ENCODE results near the gene RGS14. TPM values are rescaled to one million over a fixed set of nuclear protein-coding genes. Genes with fewer than 3 reads are reported as not detected.
A peak's percentile ranks its signal among the peaks of the same experiment; 100 is the strongest.
"Not testable (repeated sequence)": the region's sequence is repeated elsewhere in the genome, so short reads cannot be mapped to it uniquely, and the experiment has no call there.

Gene RGS14
- total and polyA plus RNA-seq, 12 donors, result 2.2 to 9.6 (median 4.1) TPM

DNA sequence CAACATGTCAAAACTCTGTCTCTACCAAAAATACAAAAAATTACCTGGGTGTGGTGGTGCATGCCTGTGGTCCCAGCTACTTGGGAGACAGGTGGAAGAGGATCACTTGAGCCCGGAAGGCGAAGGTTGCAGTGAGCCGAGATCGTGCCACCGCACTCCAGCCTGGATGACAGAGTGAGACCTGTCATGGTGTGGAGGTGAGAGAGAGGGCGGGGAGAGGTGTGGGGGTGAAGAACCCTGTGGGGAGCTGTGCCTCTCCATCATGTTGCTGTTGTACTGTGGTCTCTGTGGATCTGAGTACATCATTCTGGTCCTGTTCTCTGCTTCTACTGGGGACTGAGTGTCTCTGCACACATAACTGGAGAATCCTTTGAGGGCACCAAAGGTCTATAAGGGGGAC lies 15.2 kb downstream of the RGS14 start:
- Histone ChIP-seq H3K27me3 (no peaks in the 10 kb centered on the region), H3K4me1 (peaks cover 0 to 39% (median 10%) of the 10 kb centered on the region in 9 donors), H3K36me3 (peaks cover 0 to 28% (median 0%) of the 10 kb centered on the region in 9 donors), H3K9me3 (no peaks in the 10 kb centered on the region), H3K4me3 (no peak overlapping the region), H3K27ac (peak overlapping the region in 1 of 10 donors; percentile 75)
- 85 to 94% methylated on average over 6 of the region's 6 CpGs for WGBS, 2 donors
- no peak for ATAC-seq
- intact Hi-C loops (cut with DNase I), result loop anchor here in 2 of 10 donors (5.0 to 10.0 kb wide), 2 partner anchors 46 to 48 kb away; no protein-coding TSS in a partner anchor
- TF ChIP-seq, protein P1, sequence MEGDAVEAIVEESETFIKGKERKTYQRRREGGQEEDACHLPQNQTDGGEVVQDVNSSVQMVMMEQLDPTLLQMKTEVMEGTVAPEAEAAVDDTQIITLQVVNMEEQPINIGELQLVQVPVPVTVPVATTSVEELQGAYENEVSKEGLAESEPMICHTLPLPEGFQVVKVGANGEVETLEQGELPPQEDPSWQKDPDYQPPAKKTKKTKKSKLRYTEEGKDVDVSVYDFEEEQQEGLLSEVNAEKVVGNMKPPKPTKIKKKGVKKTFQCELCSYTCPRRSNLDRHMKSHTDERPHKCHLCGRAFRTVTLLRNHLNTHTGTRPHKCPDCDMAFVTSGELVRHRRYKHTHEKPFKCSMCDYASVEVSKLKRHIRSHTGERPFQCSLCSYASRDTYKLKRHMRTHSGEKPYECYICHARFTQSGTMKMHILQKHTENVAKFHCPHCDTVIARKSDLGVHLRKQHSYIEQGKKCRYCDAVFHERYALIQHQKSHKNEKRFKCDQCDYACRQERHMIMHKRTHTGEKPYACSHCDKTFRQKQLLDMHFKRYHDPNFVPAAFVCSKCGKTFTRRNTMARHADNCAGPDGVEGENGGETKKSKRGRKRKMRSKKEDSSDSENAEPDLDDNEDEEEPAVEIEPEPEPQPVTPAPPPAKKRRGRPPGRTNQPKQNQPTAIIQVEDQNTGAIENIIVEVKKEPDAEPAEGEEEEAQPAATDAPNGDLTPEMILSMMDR (IDR thresholded peaks at IDR 0.05), result no peak
- DNase-seq, result no peak

DNA sequence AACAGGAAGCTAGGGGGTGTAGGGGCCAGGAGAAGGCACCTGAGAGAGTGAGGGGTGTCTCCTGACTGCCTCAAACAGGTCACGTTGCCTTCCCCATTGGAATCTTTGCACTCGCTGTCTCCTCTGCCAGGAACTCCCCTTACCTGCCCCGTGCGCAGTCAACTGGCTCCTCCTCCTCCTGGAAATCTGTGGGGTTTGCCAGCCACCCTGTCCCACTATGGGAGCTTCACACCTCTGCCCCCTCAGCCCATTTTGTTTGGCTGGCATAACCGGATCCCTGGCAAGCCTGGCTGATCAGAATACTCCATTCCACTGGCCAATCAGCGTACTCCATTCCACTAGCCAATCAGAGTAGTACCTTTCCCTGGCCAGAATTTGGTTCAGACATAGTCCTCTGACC lies 16.1 kb downstream of the RGS14 start:
- ATAC-seq, result no peak
- 53 to 69% methylated on average over 6 of the region's 6 CpGs for WGBS, 2 donors
- intact Hi-C loops (cut with DNase I), result loop anchor here in 2 of 10 donors (5.0 to 10.0 kb wide), 2 partner anchors 47 to 49 kb away; no protein-coding TSS in a partner anchor

DNA sequence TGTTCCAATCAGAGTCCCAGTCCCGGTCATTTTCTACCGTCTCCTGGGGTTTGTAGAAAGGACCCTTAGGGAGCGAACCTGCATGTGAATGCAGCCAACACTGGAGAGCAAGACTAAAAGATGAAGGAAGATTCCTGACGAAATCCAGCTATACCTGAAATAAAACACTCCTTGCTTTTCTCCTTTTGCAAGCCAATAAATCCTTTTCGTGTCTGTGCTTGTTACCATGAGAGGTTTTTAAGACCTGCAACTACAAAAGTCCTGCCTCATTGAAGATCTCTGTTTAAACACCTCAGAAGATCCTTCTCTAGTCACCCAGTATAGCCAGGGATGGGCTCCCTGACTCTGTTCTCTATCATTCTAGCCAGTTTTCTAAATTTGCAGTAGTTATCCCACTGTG lies 16.5 kb downstream of the RGS14 start:
- H3K9me3 ChIP-seq, result no peaks in the 10 kb centered on the region
- peaks cover 0 to 34% (median 7%) of the 10 kb centered on the region in 9 donors for H3K4me1 ChIP-seq
- peaks cover 0 to 15% (median 0%) of the 10 kb centered on the region in 9 donors for H3K36me3 ChIP-seq
- H3K4me3 ChIP-seq, result no peak overlapping the region
- H3K27ac ChIP-seq, result no peak overlapping the region
- 67 to 73% methylated on average over 5 of the region's 5 CpGs for WGBS, 2 donors
- H3K27me3 ChIP-seq, result no peaks in the 10 kb centered on the region
- TF ChIP-seq, protein P1 (IDR thresholded peaks at IDR 0.05), result no peak
- DNase-seq (no peak), ATAC-seq (no peak)
- intact Hi-C loops (cut with DNase I), result loop anchor here in 2 of 10 donors (5.0 to 10.0 kb wide), 2 partner anchors 47 to 49 kb away; no protein-coding TSS in a partner anchor

More for the DNA sequence above, 16.1 kb downstream of the RGS14 start:
- no peaks in the 10 kb centered on the region for H3K27me3 ChIP-seq
- H3K9me3 ChIP-seq, result no peaks in the 10 kb centered on the region
- DNase-seq, result no peak
- peaks cover 0 to 38% (median 7%) of the 10 kb centered on the region in 9 donors for H3K4me1 ChIP-seq
- TF ChIP-seq, protein P1 (IDR thresholded peaks at IDR 0.05), result no peak
- H3K4me3 ChIP-seq, result no peak overlapping the region
- peaks cover 0 to 19% (median 0%) of the 10 kb centered on the region in 9 donors for H3K36me3 ChIP-seq
- no peak overlapping the region for H3K27ac ChIP-seq

DNA sequence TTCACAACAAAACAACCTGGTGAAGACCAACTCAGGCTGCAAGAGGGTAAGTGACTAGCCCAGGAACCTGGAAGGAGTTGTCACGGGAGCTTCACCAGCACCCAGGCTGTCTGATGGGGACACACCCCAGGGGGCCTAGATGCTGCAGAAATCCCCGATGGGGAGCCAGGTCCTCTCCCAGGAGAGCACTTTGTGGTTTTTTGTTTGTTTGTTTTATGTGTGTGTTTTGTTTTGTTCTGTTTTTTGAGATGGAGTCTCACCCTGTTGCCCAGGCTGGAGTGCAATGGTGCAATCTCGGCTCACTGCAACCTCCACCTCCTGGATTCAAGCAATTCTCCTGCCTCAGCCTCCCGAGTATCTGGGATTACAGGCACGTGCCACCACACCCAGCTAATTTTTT lies 17.8 kb downstream of the RGS14 start:
- not testable (repeated sequence) for H3K9me3 ChIP-seq, H3K27ac ChIP-seq, DNase-seq, H3K4me3 ChIP-seq, H3K27me3 ChIP-seq, ATAC-seq
- Histone ChIP-seq H3K4me1 (peaks cover 0 to 21% (median 0%) of the 10 kb centered on the region in 9 donors), H3K36me3 (peaks cover 0 to 13% (median 0%) of the 10 kb centered on the region in 9 donors)
- intact Hi-C loops (cut with DNase I), result loop anchor here in 1 of 10 donors (10.0 kb wide), 1 partner anchor 51 kb away; no protein-coding TSS in a partner anchor
- 86 to 89% methylated on average over 5 of the region's 5 CpGs for WGBS, 2 donors

DNA sequence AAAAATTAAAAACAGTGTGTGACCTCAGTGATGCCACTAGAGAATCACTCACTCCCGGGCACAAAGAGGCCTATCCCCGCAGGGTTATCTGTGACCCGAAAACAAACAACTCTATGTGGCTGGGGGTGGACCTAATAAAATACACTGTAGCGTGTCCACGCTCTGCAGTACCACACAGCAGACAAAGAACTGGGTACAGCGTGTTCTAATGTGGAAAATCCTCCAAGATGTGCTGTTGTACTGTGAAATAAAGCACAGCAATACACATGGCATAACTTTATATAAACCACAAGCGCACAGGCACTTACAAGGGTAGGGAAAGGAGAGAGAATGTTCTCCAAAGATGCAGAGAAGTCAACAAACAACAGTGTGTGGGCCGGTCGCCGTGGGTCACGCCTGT lies 18.4 kb downstream of the RGS14 start:
- H3K4me1 ChIP-seq, result peaks cover 0 to 19% (median 0%) of the 10 kb centered on the region in 9 donors
- DNase-seq (no peak), ATAC-seq (no peak)
- H3K27ac ChIP-seq, result no peak overlapping the region
- H3K4me3 ChIP-seq, result no peak overlapping the region
- H3K9me3 ChIP-seq, result no peaks in the 10 kb centered on the region
- peaks cover 0 to 8% (median 0%) of the 10 kb centered on the region in 7 donors for H3K27me3 ChIP-seq
- WGBS, 2 donors, result 85 to 90% methylated on average over 11 of the region's 11 CpGs
- intact Hi-C loops (cut with DNase I), result loop anchor here in 1 of 10 donors (10.0 kb wide), 1 partner anchor 51 kb away; no protein-coding TSS in a partner anchor
- peaks cover 0 to 13% (median 0%) of the 10 kb centered on the region in 9 donors for H3K36me3 ChIP-seq
- TF ChIP-seq, protein P1 (IDR thresholded peaks at IDR 0.05), result no peak
